Muscle layer of colon (tissue), 2 donors: ENCODE data around the gene AMPD3.

Experiments used
- H3K27ac ChIP-seq: one replicate; pipeline ENCODE4 v1.7.0; 2013; ENCODE audit warnings: low read depth, mild to moderate bottlenecking, low read length, moderate library complexity
- H3K27me3 ChIP-seq, 2 donors: one replicate each; pipeline ENCODE4 v1.7.0; 2013; ENCODE audit warnings: low read length in 2 of 2, mild to moderate bottlenecking in 2 of 2; ENCODE audit not compliant: insufficient read depth in 2 of 2, control insufficient read depth in 1 of 2
- H3K36me3 ChIP-seq: one replicate; pipeline ENCODE4 v1.7.0; 2013; ENCODE audit warnings: mild to moderate bottlenecking, low read length; ENCODE audit not compliant: insufficient read depth
- H3K4me1 ChIP-seq: one replicate; pipeline ENCODE4 v1.7.0; 2013; ENCODE audit warnings: mild to moderate bottlenecking, low read length; ENCODE audit not compliant: insufficient read depth
- H3K4me3 ChIP-seq, 2 donors: one replicate each; pipeline ENCODE4 v1.7.0; 2013; ENCODE audit warnings: low read length in 2 of 2, low read depth in 1 of 2, mild to moderate bottlenecking in 1 of 2, moderate library complexity in 1 of 2
- H3K9ac ChIP-seq: one replicate; pipeline ENCODE4 v1.7.0; 2013; ENCODE audit warnings: low read length
- H3K9me3 ChIP-seq: one replicate; pipeline ENCODE4 v1.7.0; 2013; ENCODE audit warnings: mild to moderate bottlenecking, low read length
- donor health status: abdominal sarcoma.
- donor health status: Adenocarcinoma of cecum.

Gene AMPD3

GRCh38 chr11:10454878-10455631, at the start of gene AMPD3:
TSS of gene AMPD3 (plus strand) at chr11:10455264. CDS start at chr11:10461520, 6,256 bp downstream.
- Histone ChIP-seq H3K9ac (no peak within 1 kb of the TSS), H3K27ac (peak within 1 kb of the TSS; percentile 20), H3K4me1 (peaks cover 11% of the 10 kb centered on the region)

GRCh38 chr11:10405865-10406592, 49.0 kb upstream of the AMPD3 start:
- Histone ChIP-seq H3K4me3 (no peak overlapping the region), H3K4me1 (peaks cover 13% of the 10 kb centered on the region), H3K36me3 (no peaks in the 10 kb centered on the region), H3K27me3 (no peaks in the 10 kb centered on the region), H3K9ac (no peak overlapping the region), H3K9me3 (no peaks in the 10 kb centered on the region), H3K27ac (no peak overlapping the region)

More at GRCh38 chr11:10454878-10455631, at the start of gene AMPD3:
- no peaks in the 10 kb centered on the region for H3K9me3 ChIP-seq
- no peaks in the 10 kb centered on the region for H3K36me3 ChIP-seq
- peaks cover 0 to 5% of the 10 kb centered on the region in 2 donors for H3K27me3 ChIP-seq
- H3K4me3 ChIP-seq = peak within 1 kb of the TSS; percentile 14 to 51

GRCh38 chr11:10407055-10407454, 48.0 kb upstream of the AMPD3 start:
- H3K9me3 ChIP-seq = no peaks in the 10 kb centered on the region
- no peak overlapping the region for H3K27ac ChIP-seq
- no peaks in the 10 kb centered on the region for H3K27me3 ChIP-seq
- peaks cover 13% of the 10 kb centered on the region for H3K4me1 ChIP-seq
- no peak overlapping the region for H3K9ac ChIP-seq
- H3K36me3 ChIP-seq = no peaks in the 10 kb centered on the region
- no peak overlapping the region for H3K4me3 ChIP-seq

DNA sequence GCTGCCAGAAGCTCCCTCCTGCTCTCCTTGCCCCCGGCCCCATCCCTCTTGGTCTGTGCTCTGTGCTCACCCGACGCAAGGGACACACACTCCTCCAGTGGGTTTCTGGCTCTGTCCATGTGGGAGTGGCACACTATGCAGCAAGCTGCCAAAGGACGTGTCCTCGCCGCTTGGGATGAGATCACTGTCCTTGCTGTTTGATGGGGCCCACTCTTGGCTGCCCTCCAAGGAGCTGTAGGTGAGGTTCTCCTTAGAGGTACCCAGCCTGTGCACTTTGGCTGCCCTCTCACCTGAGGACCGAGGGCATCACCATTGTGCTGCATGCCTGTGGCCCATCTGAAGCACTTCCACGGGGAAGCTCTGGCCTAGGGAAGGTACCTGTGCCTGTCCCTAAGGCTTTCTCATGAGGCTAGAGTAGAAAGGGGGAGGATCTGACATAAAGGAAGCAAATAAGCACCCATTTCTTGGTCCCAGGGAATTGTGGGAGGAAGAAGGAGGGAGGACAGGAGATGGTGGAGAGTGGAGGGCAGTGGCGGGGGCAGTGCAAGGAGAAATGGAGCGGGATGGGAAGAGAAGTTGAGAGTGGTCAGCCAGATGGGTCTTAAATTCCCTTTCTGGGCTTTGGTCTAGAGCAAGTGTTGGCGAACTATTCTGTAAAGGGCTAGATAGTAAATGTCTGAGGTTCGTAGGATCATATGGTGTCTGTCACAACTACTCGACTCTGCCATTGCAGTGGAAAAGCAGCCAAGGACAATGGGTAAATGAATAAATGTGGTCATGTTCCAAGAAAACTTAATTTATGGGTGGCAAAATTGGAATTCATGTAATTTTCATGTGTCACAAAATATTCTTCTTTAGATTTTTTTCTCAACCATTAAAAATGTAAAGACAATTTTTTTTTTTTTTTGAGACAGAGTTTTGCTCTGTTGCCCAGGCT, 47.0 kb upstream of the AMPD3 start:
- Histone ChIP-seq H3K27me3 (no peaks in the 10 kb centered on the region), H3K36me3 (no peaks in the 10 kb centered on the region), H3K9me3 (no peaks in the 10 kb centered on the region), H3K9ac (no peak overlapping the region), H3K4me3 (no peak overlapping the region), H3K4me1 (peaks cover 13% of the 10 kb centered on the region), H3K27ac (no peak overlapping the region)

GRCh38 chr11:10409207-10409661, 45.8 kb upstream of the AMPD3 start:
- no peaks in the 10 kb centered on the region for H3K27me3 ChIP-seq
- no peak overlapping the region for H3K27ac ChIP-seq

DNA sequence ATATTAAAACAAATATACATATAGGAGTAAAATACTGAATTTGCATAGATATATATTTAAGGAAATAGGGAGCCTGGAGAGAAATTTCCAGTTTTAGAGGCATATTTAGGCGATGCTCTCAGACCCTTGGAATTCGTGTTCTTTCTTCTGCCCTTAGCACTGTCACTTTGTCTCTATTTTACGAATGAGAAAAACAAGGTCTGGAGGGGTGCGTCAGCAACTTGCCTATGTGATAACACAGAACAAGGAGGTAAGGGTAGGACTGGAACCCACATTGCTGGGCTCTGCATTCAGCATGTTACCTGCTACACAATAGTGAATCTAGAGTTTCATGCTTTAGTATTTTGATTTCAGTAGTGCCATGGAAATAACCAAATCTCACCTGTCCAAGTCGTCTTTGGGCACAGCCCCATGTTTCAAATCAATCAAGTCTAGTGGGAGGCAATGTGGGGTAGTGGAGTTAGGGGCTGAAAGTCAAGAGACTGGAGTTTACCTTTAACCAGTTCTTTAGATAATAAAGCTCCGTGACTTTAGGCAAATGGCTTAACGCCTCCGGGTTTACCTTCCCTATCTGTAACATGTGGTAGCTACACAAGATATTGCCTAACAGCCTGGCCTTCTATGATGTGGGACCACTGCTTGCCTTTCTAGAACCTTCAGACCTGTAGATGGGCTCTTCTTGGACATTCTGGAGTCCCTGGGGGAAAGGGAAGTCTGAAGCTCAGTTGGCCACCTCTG, 44.8 kb upstream of the AMPD3 start:
- H3K27me3 ChIP-seq = no peaks in the 10 kb centered on the region
- no peaks in the 10 kb centered on the region for H3K9me3 ChIP-seq
- no peaks in the 10 kb centered on the region for H3K36me3 ChIP-seq
- no peak overlapping the region for H3K4me3 ChIP-seq
- no peak overlapping the region for H3K27ac ChIP-seq
- no peak overlapping the region for H3K9ac ChIP-seq
- H3K4me1 ChIP-seq = peaks cover 13% of the 10 kb centered on the region

More at GRCh38 chr11:10409207-10409661, 45.8 kb upstream of the AMPD3 start:
- Histone ChIP-seq H3K9ac (no peak overlapping the region), H3K36me3 (no peaks in the 10 kb centered on the region), H3K9me3 (no peaks in the 10 kb centered on the region), H3K4me3 (no peak overlapping the region), H3K4me1 (peaks cover 13% of the 10 kb centered on the region)

- H3K4me3 ChIP-seq = no peak overlapping the region
Observed at GRCh38 chr11:10410844-10411200, 44.2 kb upstream of the AMPD3 start.

GRCh38 chr11:10412266-10412665, 42.8 kb upstream of the AMPD3 start:
- H3K9me3 ChIP-seq = no peaks in the 10 kb centered on the region
- no peak overlapping the region for H3K4me3 ChIP-seq
- H3K27ac ChIP-seq = no peak overlapping the region
- H3K4me1 ChIP-seq = peaks cover 7% of the 10 kb centered on the region
- no peak overlapping the region for H3K9ac ChIP-seq
- H3K36me3 ChIP-seq = no peaks in the 10 kb centered on the region
- H3K27me3 ChIP-seq = no peaks in the 10 kb centered on the region

More at GRCh38 chr11:10410844-10411200, 44.2 kb upstream of the AMPD3 start:
- no peak overlapping the region for H3K9ac ChIP-seq
- no peaks in the 10 kb centered on the region for H3K9me3 ChIP-seq
- H3K27ac ChIP-seq = no peak overlapping the region
- no peaks in the 10 kb centered on the region for H3K27me3 ChIP-seq
- peaks cover 13% of the 10 kb centered on the region for H3K4me1 ChIP-seq
- no peaks in the 10 kb centered on the region for H3K36me3 ChIP-seq

GRCh38 chr11:10413268-10413667, 41.8 kb upstream of the AMPD3 start:
- Histone ChIP-seq H3K4me3 (no peak overlapping the region), H3K27ac (no peak overlapping the region), H3K9ac (no peak overlapping the region), H3K36me3 (no peaks in the 10 kb centered on the region), H3K4me1 (peaks cover 7% of the 10 kb centered on the region), H3K9me3 (no peaks in the 10 kb centered on the region), H3K27me3 (no peaks in the 10 kb centered on the region)

DNA sequence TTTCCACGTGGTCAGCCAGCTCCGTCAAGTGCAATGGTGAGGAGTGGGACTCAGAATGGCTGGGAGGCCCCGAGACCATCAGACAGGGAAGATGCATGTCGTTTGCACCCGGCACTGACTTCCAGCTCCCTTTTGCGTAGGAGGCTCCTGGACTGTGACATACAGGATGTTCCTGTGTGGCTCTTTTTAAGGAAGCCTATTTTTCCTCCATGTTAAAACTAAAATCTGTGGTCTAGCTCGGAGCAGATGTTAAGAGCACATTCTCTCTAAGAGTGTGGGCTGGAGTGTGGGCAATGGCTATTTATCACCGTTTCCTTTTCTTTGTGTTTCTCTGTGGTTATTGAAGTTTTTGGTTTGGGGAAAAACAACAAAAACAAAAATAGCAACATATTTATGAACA, 40.9 kb upstream of the AMPD3 start:
- no peaks in the 10 kb centered on the region for H3K27me3 ChIP-seq
- peaks cover 2% of the 10 kb centered on the region for H3K4me1 ChIP-seq
- no peaks in the 10 kb centered on the region for H3K36me3 ChIP-seq
- no peak overlapping the region for H3K9ac ChIP-seq
- H3K4me3 ChIP-seq = no peak overlapping the region
- H3K27ac ChIP-seq = no peak overlapping the region
- no peaks in the 10 kb centered on the region for H3K9me3 ChIP-seq
